Prostate gland (tissue), 2 donors: Measurements from ENCODE around the gene CCDC14.

ENCODE experiments used
- POLR2A ChIP-seq: fragments of 450-650 bp; IDR thresholded peaks from one replicate; pipeline ENCODE4 v1.6.1; 2016; ENCODE audit warnings: antibody characterized with exemption, mild to moderate bottlenecking
- TF ChIP-seq, protein P1 (sequence below), 4 experiments: fragments of 200-600 bp in 2 of 4; fragments of 450-650 bp in 2 of 4; sonication (generic) in 2 of 4; IDR thresholded peaks; 1 replicate in 3 of 4; 2 replicates in 1 of 4; pipeline ENCODE4 v1.5.1; 2016 to 2019; ENCODE audit warnings: antibody characterized with exemption in 4 of 4, mild to moderate bottlenecking in 2 of 4, moderate library complexity in 2 of 4

DNA sequence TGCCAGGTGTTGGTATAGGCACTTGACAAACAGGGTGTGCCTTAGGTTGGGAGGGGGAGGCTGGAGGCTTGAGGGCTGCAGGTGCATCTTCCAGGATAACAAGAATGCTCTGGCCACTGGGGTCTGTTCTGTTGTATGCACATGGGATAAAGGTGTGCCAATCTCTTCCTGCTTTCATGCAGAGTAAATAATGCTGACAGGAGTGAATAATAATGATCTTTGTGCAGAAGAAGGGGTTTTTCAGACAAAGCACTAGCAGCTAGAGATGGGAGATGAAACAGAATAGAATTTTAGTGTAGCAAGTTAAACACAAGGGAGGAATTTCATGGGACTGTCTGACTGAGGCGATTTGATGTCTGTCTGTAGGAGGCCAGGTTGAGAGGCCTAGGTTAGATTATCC is 32.8 kb upstream of the CCDC14 start:
- TF ChIP-seq, protein P1, sequence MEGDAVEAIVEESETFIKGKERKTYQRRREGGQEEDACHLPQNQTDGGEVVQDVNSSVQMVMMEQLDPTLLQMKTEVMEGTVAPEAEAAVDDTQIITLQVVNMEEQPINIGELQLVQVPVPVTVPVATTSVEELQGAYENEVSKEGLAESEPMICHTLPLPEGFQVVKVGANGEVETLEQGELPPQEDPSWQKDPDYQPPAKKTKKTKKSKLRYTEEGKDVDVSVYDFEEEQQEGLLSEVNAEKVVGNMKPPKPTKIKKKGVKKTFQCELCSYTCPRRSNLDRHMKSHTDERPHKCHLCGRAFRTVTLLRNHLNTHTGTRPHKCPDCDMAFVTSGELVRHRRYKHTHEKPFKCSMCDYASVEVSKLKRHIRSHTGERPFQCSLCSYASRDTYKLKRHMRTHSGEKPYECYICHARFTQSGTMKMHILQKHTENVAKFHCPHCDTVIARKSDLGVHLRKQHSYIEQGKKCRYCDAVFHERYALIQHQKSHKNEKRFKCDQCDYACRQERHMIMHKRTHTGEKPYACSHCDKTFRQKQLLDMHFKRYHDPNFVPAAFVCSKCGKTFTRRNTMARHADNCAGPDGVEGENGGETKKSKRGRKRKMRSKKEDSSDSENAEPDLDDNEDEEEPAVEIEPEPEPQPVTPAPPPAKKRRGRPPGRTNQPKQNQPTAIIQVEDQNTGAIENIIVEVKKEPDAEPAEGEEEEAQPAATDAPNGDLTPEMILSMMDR (IDR thresholded peaks at IDR 0.05): no peak
- TF ChIP-seq POLR2A: no peak
